HG03064 (cell line): ENCODE data around the gene PARD6B.
"Not testable (repeated sequence)": the region's sequence is repeated elsewhere in the genome, so short reads cannot be mapped to it uniquely, and the experiment has no call there.

Source experiments
- ATAC-seq: cut with Tn5 transposase; IDR thresholded peaks from one replicate; pipeline ENCODE4 v1.9.1; 2021; ENCODE audit warnings: low read depth; ENCODE audit not compliant: unreplicated experiment

Gene PARD6B

DNA sequence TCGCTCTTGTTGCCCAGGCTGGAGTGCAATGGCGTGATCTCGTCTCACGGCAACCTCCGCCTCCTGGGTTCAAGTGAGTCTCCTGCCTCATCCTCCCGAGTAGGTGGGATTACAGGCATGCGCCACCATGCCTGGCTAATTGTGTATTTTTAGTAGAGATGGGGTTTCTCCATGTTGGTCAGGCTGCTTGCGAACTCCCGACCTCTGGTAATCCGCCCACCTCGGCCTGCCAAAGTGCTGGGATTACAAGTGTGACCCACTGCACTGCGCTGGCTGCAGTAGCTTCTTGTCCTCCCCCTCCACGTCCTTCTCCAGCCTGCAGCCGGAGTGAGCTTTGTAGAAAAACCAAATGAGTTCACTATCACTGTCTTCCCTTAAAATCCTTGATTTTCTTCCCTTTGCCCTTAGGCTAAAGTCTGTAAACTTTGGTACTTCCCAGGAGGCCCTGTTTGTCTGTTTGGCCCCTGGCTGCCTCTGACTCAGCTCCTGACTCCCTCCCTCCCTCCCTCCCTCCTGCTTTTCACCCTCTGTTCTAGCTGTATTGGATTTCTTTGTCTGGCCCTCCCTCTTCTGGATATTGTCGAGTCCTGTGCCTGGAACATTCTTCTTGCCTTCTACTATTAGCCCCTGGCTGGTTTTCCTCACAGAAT lies 12.9 kb downstream of the PARD6B start:
- ATAC-seq: no peak

DNA sequence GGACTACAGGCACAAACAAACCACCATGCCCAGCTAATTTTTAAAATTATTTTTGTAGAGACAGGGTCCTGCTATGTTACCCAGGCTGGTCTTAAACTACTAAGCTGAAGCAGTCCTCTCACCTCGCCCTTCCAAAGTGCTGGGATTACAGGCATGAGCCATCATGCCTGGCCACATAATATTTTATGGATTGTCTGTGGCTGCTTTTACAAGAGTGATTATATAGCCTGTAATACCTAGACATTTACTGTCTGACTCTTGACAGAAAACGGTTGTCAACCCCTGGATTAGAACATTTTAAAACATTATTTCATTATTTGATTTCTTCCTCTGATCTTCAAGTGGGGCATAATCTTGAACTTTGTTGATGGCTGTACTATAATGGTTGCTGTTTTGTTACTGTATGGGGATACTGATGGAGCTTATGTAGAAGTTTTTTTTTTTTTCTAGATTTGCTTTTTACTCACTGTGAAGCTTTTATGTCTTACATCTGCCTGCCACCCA lies 14.3 kb downstream of the PARD6B start:
- ATAC-seq: no peak

- ATAC-seq: no peak
These were observed 15.0 kb downstream of the PARD6B start for GRCh38 chr20:50746138-50746940.

GRCh38 chr20:50747275-50747674 lies 15.9 kb downstream of the PARD6B start:
- ATAC-seq: no peak

DNA sequence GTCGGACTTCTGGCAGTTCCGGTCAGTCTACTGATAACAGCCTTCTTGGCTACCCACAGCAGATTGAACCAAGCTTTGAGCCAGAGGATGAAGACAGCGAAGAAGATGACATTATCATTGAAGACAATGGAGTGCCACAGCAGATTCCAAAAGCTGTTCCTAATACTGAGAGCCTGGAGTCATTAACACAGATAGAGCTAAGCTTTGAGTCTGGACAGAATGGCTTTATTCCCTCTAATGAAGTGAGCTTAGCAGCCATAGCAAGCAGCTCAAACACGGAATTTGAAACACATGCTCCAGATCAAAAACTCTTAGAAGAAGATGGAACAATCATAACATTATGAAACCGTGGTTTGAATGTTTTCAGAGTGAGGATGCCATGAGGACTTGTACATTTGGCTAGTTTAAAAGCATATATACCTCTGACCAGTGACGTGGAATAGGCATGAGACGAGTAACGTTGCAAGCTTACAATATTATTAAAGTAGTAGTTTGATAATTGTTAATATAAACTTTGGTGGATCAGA lies 18.8 kb downstream of the PARD6B start:
- ATAC-seq: no peak

- no peak for ATAC-seq
These were observed 21.8 kb downstream of the PARD6B start for GRCh38 chr20:50753152-50753551.

DNA sequence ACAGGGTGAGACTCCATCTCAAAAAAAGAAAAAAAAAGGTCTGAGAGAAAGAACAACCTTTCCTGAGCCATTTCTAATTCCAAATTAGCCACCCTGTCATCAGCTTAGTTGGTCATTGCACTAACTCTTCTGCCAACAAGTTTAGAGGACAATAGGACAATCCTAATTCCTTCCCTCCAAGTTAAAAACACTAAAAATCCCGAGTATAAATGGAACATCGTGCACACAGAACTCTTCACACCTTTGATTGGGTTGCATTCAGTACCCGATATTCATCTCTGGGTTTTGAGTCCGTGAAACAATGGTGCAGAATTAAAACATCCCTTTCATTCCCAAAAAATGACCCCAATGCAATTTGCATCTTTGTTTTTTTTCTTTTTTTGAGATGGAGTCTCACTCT lies 23.0 kb downstream of the PARD6B start:
- ATAC-seq: no peak

GRCh38 chr20:50756447-50756846 lies 25.1 kb downstream of the PARD6B start:
- ATAC-seq: no peak

- ATAC-seq: no peak
These were observed 27.1 kb downstream of the PARD6B start for GRCh38 chr20:50758469-50758868.

- ATAC-seq: no peak
These were observed 27.6 kb downstream of the PARD6B start for GRCh38 chr20:50758992-50759391.

GRCh38 chr20:50759678-50760077 lies 28.3 kb downstream of the PARD6B start:
- ATAC-seq: no peak

GRCh38 chr20:50762045-50762422 lies 30.7 kb downstream of the PARD6B start:
- ATAC-seq: no peak

GRCh38 chr20:50762435-50763220 lies 31.2 kb downstream of the PARD6B start:
- ATAC-seq: no peak

- not testable (repeated sequence) for ATAC-seq
These were observed 32.4 kb downstream of the PARD6B start for GRCh38 chr20:50763550-50764458.

DNA sequence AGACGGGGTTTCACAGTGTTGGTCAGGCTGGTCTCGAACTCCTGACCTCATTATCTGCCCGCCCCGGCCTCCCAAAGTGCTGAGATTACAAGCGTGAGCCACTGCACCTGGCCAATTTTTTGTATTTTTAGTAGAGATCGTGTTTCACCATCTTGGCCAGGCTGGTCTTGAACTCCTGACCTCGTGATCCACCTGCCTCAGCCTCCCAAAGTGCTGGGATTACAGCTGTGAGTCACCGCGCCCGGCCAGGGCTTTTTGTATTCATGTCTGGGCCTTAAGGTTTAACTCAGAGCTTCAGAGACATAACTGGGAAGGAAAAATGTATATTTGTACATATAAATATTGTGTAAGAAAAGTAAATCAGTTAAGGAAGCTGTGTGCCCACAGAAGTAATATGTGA lies 33.9 kb downstream of the PARD6B start:
- not testable (repeated sequence) for ATAC-seq

- no peak for ATAC-seq
These were observed 34.3 kb downstream of the PARD6B start for GRCh38 chr20:50765674-50766073.

DNA sequence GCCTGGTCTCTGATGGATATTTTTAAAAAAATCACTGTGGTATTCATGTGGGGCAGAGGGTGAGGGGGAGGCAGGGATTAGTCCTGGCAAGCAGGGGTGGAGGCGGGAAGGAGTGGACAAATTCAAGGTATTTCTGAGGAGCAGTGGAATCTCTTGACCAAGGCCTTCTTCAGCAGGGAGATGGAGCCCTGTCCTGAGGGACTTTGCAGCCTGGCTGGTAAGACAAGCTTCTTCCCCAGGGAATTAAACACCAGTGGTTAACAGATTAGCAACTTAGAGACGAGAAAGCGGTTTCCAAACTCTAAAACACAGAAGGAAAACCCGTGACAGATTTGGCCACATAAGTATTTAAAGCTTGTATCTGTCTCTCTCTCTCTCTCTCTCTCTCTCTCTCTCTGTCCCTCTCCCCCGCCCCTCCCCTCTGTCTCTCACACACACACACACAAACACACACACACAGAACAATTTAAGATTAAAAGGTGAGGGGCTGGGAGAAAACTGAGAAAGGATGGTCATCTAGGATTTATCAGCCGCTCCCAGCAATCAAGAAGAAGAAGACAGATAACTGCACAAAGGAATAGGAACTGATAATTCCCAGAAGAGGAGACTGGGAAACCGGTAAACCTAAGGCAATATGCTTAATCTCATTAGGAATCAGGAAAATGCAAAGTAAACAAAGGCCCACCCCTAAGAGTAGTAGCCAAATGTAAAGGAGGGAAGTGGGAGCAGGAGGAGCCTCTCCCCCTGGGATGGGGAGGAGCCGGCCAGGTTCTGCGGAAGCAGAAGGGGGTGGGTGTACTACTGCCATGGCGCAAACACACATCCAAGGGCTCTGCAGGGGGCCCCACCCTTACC lies 35.8 kb downstream of the PARD6B start:
- not testable (repeated sequence) for ATAC-seq

- ATAC-seq: not testable (repeated sequence)
These were observed 37.6 kb downstream of the PARD6B start for GRCh38 chr20:50768991-50769390.

GRCh38 chr20:50769551-50770085 lies 38.2 kb downstream of the PARD6B start:
- not testable (repeated sequence) for ATAC-seq
